Skin epidermis (tissue), 12 donors: ENCODE measurements around the gene KYNU.
"Not testable (repeated sequence)": the region's sequence is repeated elsewhere in the genome, so short reads cannot be mapped to it uniquely, and the experiment has no call there.

Experiments used
- H3K27ac ChIP-seq, 21 experiments: fragments of 200-600 bp; sonication (generic) in 11 of 21; one replicate each; pipeline ENCODE4 v1.5.0; 2020; ENCODE audit warnings: mild to moderate bottlenecking in 3 of 21, inconsistent platforms in 2 of 21, moderate library complexity in 2 of 21
- H3K4me3 ChIP-seq, 7 experiments: fragments of 200-600 bp; sonication (generic) in 2 of 7; one replicate each; pipeline ENCODE4 v1.5.0; 2020; ENCODE audit warnings: inconsistent platforms in 2 of 7, mild to moderate bottlenecking in 2 of 7, moderate library complexity in 1 of 7

KYNU gene

GRCh38 chr2:142869461-142870106 is 7.9 kb upstream of the KYNU start:
- peak overlapping the region in 3 of 21 experiments; percentile 49 to 84 (median 57) for H3K27ac ChIP-seq
- H3K4me3 ChIP-seq, result no peak overlapping the region

GRCh38 chr2:142870526-142870925 is 6.9 kb upstream of the KYNU start:
- Histone ChIP-seq H3K27ac (peak overlapping the region in 2 of 21 experiments; percentile 17 to 45), H3K4me3 (no peak overlapping the region)

DNA sequence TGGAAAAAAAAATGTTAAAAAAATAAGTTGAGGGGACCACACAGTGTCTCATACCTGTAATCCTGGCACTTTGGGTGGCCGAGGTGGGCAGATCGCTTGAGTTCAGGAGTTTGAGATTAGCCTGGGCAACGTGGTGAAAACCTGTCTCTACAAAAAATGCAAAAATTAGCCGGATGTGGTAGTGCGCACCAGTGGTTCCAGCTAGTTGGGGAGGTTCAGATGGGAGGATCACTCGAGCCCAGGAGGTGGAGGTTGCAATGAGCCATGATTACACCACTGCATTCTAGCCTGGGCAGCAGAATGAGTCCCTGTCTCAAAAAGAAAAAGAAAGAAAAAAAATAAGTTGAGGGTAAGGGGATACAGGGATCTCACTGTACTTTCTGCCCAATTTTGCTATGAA is 6.1 kb upstream of the KYNU start:
- Histone ChIP-seq H3K4me3 (no peak overlapping the region), H3K27ac (peak overlapping the region in 1 of 21 experiments; percentile 81)

DNA sequence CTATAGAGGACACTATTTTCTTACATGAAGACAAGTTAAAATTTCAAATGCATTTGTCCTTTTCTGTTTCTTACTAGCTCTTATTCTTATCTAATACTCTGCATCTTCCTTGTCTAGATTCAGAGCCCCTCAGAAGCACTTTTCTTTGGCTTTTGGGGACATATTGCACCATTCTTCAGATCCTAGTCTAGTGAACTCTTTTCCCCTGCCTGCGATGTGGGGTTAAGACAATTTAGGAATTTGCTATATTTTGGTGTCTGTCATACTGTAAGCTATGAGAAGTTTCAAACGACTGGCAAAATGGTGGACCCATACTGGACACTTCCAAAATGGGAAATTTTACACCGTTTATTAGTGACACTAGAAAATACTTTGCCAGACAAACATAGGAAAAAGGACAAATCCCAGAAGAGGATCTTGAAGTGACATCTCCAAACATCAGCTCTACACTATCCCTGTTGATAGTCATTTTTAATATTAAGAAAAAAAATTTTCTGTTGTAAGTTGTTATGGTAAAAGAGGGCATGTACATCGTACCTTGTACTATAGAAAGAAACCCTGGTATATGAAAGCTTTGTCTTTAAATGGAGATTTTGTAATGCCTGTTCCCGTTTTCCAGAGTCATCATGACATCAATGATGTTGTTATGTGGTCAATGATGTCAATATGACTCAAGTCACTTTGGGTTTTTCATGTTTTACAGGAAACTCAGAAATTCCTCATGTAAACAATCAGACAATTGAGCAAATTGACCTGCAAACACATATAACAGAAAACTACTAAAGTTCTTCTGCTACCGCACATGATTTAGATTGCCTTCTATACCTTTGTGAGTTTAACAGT is 4.4 kb upstream of the KYNU start:
- Histone ChIP-seq H3K4me3 (no peak overlapping the region), H3K27ac (peak overlapping the region in 18 of 21 experiments; percentile 46 to 86 (median 77))

- Histone ChIP-seq H3K4me3 (no peak overlapping the region), H3K27ac (peak overlapping the region in 20 of 21 experiments; percentile 46 to 86 (median 77))
Observed at GRCh38 chr2:142873831-142874287, 3.6 kb upstream of the KYNU start.

GRCh38 chr2:142874293-142874814 is 3.1 kb upstream of the KYNU start:
- Histone ChIP-seq H3K4me3 (no peak overlapping the region), H3K27ac (peak overlapping the region in 20 of 21 experiments; percentile 46 to 86 (median 77))

GRCh38 chr2:142875010-142875409 is 2.5 kb upstream of the KYNU start:
- Histone ChIP-seq H3K27ac (peak overlapping the region in 18 of 21 experiments; percentile 19 to 86 (median 71)), H3K4me3 (no peak overlapping the region)

GRCh38 chr2:142875652-142876051 is 1.8 kb upstream of the KYNU start:
- Histone ChIP-seq H3K27ac (peak overlapping the region in 13 of 21 experiments; percentile 23 to 82 (median 74)), H3K4me3 (no peak overlapping the region)

- peak overlapping the region in 8 of 21 experiments; percentile 52 to 82 (median 77) for H3K27ac ChIP-seq
Observed at GRCh38 chr2:142876423-142876822, 1.0 kb upstream of the KYNU start.

DNA sequence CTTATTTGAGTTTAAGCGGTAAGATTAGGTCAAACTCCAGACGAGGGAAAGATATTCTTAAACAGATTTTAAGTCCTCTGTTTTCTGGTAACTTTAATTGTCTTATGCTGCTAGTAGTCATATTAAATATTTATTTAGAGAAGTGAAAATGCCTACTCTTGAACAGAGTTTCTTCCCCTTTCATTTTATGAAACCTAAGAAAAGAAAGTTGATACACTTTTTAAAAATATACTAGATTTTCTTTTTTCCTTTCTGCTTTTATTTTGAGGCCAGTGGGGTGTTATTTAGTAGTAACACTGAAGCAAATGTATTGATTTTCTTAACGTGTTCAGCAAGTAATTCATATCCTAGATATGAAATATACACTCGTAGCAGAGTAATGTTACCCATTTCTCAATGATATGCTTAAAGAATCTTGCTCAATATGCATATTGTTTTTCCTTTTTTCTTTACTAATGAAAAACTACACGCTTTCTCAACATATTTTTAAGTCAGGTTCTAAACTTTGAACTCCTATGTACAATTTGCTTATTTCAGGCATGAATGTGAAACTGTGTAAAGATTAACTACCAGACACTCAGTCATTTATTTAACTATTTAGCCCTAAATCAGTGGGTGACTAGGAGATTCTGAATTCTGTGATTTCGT is 691 bp downstream of the KYNU start:
- H3K27ac ChIP-seq, result peak overlapping the region in 18 of 21 experiments; percentile 4 to 82 (median 60)
- peak overlapping the region in 6 of 7 experiments; percentile 3 to 28 (median 6) for H3K4me3 ChIP-seq

More at GRCh38 chr2:142876423-142876822, 1.0 kb upstream of the KYNU start:
- no peak overlapping the region for H3K4me3 ChIP-seq

DNA sequence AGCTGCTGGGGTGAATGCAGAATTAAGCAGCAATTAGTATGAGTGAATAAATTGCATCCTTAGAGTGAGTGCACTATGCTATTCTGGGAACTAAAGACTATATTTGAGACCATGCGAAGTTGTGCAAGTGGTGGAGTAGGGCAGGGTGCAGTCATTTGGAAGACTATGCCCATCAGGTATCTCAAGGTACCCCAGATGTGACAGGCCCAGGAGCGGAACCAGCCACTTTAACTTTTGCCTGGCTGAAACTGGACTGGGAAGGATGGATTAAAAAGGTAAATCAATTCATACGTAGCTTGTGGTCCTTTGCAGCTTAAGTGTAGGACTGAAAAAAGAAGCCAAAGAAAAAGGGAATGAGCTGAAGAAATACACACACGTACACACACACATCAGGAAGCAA is 1.7 kb downstream of the KYNU start:
- Histone ChIP-seq H3K4me3 (peak overlapping the region in 3 of 7 experiments; percentile 3 to 28 (median 6)), H3K27ac (peak overlapping the region in 2 of 21 experiments; percentile 25 to 62)

DNA sequence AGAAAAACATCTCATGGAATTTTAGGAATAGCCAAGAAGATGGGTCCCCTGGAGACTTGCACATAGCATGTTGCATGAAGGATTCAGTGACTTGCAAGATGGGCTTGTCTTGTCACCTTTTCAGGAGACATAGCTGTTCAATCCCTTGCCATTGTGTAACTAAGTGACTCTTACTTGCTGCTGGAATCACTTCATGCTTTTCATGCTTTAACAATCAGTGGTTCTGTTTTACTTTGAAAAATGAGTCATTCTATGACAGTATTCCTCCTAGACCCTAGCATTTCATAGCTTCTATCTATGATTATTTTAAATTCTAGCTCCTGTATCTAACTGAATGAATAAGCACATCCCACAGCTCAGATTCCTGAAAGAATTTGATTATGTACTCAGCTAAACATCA is 2.8 kb downstream of the KYNU start:
- Histone ChIP-seq H3K27ac (peak overlapping the region in 2 of 21 experiments; percentile 6 to 47), H3K4me3 (peak overlapping the region in 1 of 7 experiments; percentile 28)

DNA sequence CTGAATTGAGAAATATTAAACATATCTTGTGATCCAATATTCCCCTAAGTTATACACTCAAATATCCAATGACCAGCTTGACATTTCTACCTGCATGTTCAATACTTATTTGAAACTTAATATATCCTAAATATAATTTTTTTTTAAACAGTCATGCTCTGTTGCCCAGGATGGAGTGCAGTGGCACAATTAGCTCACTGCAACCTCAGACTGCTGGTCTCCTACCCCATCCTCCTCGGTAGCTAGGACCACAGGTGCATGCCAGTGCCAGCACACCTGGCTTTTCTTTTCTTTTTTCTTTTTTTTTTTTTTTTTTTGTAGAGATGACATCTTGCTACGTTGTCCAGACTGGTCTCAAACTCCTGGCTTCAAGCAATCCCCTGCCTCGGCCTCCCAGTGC is 4.2 kb downstream of the KYNU start:
- H3K27ac ChIP-seq, result no peak overlapping the region
- no peak overlapping the region for H3K4me3 ChIP-seq

- not testable (repeated sequence) for H3K27ac ChIP-seq, H3K4me3 ChIP-seq
Observed at GRCh38 chr2:142882500-142882899, 5.0 kb downstream of the KYNU start.

GRCh38 chr2:142883526-142883925 is 6.1 kb downstream of the KYNU start:
- H3K27ac ChIP-seq, result no peak overlapping the region
- H3K4me3 ChIP-seq, result no peak overlapping the region

- Histone ChIP-seq H3K27ac (no peak overlapping the region), H3K4me3 (no peak overlapping the region)
Observed at GRCh38 chr2:142885543-142885942, 8.1 kb downstream of the KYNU start.

DNA sequence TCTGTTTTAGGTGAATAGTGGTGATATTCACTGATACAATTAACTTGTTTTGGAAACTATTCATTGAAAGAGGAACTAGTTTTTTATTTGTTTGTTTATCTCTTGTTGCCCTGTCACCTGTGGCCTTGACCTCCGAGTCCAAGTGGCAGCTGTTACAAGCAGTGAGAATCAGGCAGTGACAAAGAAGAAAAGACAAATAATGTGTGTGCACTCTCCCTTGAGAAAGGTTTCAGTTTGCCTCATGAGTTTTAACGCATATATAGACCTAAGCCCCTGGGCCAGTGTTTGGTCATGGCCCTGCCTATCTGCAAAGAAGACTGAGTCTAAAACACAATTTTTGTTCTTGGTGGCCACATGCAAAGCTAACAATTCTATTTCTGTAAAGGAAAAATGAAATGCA is 15.3 kb downstream of the KYNU start:
- Histone ChIP-seq H3K4me3 (no peak overlapping the region), H3K27ac (no peak overlapping the region)

DNA sequence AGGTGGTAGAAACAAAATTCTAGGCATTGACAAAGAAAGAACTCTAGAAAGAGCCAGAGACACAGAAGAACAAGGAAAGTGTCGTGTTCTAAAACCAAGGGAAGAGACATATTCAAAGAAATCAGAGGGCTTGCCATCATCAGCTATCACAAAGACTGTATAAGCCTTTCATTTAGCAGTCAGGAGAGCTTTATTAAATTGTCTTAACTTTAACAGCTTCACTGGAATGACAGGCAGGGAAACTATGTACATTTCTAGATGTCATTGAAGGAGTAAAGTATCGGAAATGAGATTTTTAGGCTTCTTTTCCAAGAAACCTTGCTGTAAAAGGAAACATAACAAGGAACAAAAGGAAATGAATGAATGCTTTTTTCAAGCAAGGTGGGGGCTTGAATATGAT is 15.8 kb downstream of the KYNU start:
- no peak overlapping the region for H3K27ac ChIP-seq
- H3K4me3 ChIP-seq, result no peak overlapping the region

DNA sequence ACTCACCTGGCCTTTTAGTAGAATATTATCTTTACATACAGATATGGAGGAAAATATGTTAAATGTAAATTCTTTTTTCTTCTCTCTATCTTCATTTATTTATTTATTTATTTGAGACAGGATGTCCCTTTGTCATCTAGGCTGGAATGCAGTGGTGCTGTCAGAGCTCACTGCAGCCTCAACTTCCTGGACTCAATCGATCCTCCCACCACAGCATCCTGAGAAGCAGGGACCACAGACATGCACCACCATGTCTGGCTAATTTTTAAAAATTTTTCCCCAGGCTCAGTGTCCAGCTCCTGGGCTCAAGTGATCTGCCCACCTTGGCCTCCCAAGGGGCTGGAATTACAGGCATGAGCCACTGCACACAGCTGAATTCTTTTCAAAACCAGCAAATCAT is 20.3 kb downstream of the KYNU start:
- Histone ChIP-seq H3K27ac (no peak overlapping the region), H3K4me3 (no peak overlapping the region)

DNA sequence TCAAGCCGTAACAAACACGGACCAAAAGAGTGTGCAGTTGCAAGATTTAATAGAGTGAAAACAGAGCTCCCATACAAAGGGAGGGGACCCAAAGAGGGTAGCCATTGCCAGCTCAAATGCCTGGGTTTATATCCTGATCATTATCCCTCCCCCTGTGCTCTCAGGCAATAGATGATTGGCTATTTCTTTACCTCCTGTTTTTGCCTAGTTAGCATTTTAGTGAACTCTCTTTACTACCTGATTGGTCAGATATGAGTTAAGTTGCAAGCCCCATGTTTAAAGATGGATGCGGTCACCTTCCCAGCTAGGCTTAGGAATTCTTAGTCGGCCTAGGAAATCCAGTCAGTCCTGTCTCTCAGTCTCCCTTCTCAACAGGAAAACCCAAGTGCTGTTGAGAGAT is 22.9 kb downstream of the KYNU start:
- not testable (repeated sequence) for H3K27ac ChIP-seq, H3K4me3 ChIP-seq
